Mesodermal cell (in vitro differentiated cells): ENCODE results near the gene MKRN3.
"Not testable (repeated sequence)": the region's sequence is repeated elsewhere in the genome, so short reads cannot be mapped to it uniquely, and the experiment has no call there.

Experiments used
- H3K27ac ChIP-seq: 2 replicates; pipeline ENCODE4 v1.7.0; 2013; ENCODE audit warnings: mild to moderate bottlenecking, low read depth, low read length, moderate library complexity; ENCODE audit not compliant: severe bottlenecking
- H3K36me3 ChIP-seq: 2 replicates; pipeline ENCODE4 v1.7.1; 2013; ENCODE audit warnings: mild to moderate bottlenecking, low read length, moderate library complexity; ENCODE audit not compliant: control insufficient read depth, insufficient read depth
- H3K4me1 ChIP-seq: one replicate; pipeline ENCODE4 v1.7.1; 2013; ENCODE audit warnings: mild to moderate bottlenecking, low read length; ENCODE audit not compliant: insufficient read depth, control insufficient read depth, poor library complexity, severe bottlenecking
- H3K4me3 ChIP-seq: 2 replicates; pipeline ENCODE4 v1.7.0; 2013; ENCODE audit warnings: low read length, control low read depth, mild to moderate bottlenecking; ENCODE audit not compliant: insufficient read depth, poor library complexity, severe bottlenecking; ENCODE audit errors: extremely low read depth
- H3K9me3 ChIP-seq: 2 replicates; pipeline ENCODE4 v1.7.1; 2013; ENCODE audit warnings: mild to moderate bottlenecking, low read length, moderate library complexity; ENCODE audit not compliant: control insufficient read depth
- WGBS, 2 experiments: methylation state at CpG; one replicate each; pipeline ENCODE4 v1.1.5; 2013; ENCODE audit warnings: missing lambda C conversion rate in 2 of 2; ENCODE audit not compliant: insufficient coverage in 2 of 2; 5-methylcytosine and 5-hydroxymethylcytosine counted together

MKRN3 gene

DNA sequence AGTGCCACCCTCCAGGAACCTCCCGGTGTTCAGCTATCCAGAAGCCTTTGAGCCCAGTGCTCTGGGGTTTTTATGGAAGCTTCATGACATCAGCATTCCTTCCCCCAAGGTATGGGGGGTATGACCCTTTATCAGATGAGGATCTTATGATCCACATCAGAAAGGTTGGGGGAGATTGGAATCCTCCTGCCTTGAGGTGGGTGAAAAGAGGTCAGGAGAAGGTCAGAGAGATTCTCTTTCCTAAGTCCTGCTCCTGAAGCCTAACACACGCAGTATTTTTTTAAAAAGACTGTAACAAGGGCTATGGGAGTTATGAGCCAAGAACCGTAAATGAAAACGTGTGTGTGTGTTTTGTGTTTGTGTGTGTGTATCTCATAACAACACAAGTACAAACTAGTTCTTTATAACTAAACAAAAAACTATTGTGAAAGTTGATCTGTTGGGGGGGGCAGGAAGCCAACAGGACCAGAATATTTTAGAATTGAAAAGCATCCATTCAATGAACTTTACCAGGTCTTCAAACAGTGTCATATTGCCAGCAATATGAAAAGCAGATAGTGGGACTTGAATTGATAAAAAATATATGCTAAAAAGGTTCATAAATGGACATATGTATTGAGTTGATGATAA, 13.2 kb downstream of the MKRN3 start:
- Histone ChIP-seq H3K36me3 (no peaks in the 10 kb centered on the region), H3K4me3 (no peak overlapping the region), H3K9me3 (peaks cover 2% of the 10 kb centered on the region), H3K27ac (no peak overlapping the region), H3K4me1 (no peaks in the 10 kb centered on the region)
- 50% methylated on average over 1 of the region's 4 CpGs; no CpG with 5 or more reads in 1 of the 2 experiments for WGBS, 2 experiments

DNA sequence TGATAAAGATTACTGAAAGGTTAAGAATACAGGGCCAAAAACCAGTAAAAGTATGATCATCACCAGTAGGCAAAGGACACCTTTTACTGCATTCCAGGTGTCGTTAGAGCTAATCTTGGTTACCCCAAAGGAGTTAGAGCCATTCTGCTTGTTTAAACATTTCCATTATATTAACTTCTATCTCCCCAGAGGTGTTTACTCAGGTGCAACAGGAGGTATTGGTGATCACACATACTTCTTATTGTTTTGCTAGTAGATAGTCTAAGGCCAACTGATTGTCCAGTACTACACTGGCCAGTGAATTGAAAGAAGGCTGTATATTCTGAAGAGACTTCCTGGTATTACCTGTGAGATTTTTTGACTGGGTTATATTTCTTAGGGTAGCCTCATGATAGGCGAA, 22.8 kb downstream of the MKRN3 start:
- Histone ChIP-seq H3K9me3 (peaks cover 28% of the 10 kb centered on the region), H3K27ac (no peak overlapping the region), H3K4me1 (no peaks in the 10 kb centered on the region), H3K4me3 (no peak overlapping the region), H3K36me3 (no peaks in the 10 kb centered on the region)
- WGBS, 2 experiments, result 50 to 86% methylated on average over 1 of the region's 2 CpGs

DNA sequence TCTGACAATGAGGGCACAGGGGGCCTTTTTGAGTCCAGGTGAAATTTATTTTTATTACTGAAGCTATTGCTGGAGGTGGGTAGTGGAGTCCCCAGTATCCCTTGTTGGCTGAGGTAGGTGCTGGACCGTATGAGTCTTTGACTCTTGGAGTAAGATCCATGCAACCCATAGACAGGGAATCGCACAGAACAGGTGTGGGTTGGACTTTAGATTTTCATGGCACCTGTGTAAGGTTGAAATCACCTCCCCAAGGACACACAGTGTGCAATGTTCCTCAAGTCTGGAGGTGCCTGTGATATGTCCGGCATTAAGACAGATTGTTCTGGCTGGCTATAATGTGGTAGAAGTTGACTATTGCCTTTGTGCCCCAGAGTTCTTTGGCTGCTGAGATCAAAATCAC, 23.5 kb downstream of the MKRN3 start:
- WGBS, 2 experiments, result 0% methylated on average over 1 of the region's 3 CpGs
- H3K4me1 ChIP-seq, result no peaks in the 10 kb centered on the region
- no peaks in the 10 kb centered on the region for H3K36me3 ChIP-seq

DNA sequence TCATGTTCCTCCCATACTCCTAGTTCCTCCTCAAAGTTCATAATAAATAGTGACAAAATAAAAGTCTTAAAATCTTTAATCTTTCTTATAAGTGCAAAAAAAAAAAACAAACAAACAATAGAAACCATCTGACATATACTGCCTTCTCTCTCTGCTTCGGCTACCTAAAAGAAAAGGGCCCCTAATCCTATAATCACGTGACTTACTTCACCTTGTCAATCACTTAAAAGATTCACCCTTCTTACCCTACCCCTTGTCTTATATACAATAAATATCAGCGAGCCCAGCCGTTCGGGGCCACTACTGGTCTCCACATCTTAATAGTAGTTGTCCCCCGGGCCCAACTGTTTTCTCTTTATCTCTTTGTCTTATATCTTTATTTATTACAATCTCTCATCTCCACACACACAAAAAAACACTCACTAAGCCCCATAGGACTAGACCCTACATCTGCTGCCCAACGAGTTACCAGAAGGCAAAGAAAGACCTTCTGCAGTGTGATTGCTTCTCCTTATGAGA, 28.8 kb downstream of the MKRN3 start:
- Histone ChIP-seq H3K27ac (no peak overlapping the region), H3K4me1 (no peaks in the 10 kb centered on the region), H3K4me3 (no peak overlapping the region), H3K9me3 (peaks cover 15% of the 10 kb centered on the region), H3K36me3 (no peaks in the 10 kb centered on the region)
- 78 to 80% methylated on average over 6 to 7 of the region's 7 CpGs for WGBS, 2 experiments

More for the DNA sequence above, 23.5 kb downstream of the MKRN3 start:
- Histone ChIP-seq H3K4me3 (no peak overlapping the region), H3K9me3 (peaks cover 22% of the 10 kb centered on the region), H3K27ac (no peak overlapping the region)

DNA sequence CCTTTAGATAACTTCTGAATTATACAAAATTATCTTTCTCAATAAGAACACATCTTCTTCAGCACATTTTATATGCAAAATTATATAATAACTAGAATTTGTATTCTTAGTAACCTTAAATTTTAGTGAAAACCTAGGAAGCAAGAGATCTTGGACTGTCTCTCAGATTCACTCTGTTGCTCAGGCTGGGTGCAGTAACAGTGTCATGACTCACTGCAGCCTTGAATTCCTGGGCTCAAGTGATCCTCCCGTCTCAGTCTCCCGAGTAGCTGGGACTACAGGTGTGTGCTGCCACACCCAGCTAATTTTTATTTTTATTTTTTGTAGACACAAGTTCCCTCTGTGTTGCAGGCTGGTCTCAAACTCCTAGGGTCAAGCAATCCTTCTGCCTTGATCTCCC, 29.9 kb downstream of the MKRN3 start:
- no peaks in the 10 kb centered on the region for H3K4me1 ChIP-seq
- no peaks in the 10 kb centered on the region for H3K36me3 ChIP-seq
- no peak overlapping the region for H3K27ac ChIP-seq
- no peak overlapping the region for H3K4me3 ChIP-seq
- 69 to 73% methylated on average over 2 of the region's 2 CpGs for WGBS, 2 experiments
- peaks cover 20% of the 10 kb centered on the region for H3K9me3 ChIP-seq

DNA sequence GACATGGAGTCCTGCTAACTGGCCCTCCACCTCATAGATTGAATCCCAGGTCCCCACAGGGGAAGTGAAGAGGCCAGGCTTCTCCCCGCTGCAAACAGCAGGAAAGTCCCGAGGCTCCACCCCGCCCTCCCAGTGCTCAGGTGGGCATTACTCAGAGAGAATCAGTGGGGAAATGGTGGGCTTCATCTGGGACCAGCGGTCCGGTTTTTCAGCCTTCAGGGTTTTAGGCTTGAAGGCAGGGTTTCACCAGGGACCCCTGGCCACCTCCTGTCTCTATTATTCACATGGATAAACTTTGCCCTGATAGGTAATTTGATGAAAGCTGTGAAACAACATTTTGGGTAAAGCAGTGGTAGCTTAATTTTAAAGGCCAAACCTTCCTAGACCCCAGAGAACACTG, 31.3 kb downstream of the MKRN3 start:
- H3K9me3 ChIP-seq, result peaks cover 20% of the 10 kb centered on the region
- H3K4me1 ChIP-seq, result no peaks in the 10 kb centered on the region
- WGBS, 2 experiments, result 62 to 79% methylated on average over 5 of the region's 5 CpGs
- H3K4me3 ChIP-seq, result no peak overlapping the region
- no peaks in the 10 kb centered on the region for H3K36me3 ChIP-seq
- no peak overlapping the region for H3K27ac ChIP-seq

DNA sequence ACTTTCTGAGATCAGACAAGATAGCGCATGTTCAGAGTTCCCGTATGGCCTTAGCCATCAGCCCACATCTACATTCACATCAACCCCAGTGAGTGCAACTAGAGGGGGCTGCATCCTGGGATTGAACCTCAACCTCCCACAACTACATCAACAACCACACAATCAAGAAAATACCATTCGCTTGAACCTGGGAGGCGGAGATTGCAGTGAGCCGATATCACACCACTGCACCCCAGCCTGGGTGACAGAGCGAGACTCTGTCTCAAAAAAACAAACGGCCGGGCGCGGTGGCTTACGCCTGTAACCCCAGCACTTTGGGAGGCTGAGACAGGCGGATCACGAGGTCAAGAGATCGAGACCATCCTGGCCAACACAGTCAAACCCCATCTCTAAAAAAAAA, 31.8 kb downstream of the MKRN3 start:
- H3K36me3 ChIP-seq, H3K4me3 ChIP-seq, H3K4me1 ChIP-seq, H3K27ac ChIP-seq: not testable (repeated sequence)
- peaks cover 23% of the 10 kb centered on the region for H3K9me3 ChIP-seq
- whole genome bisulfite sequencing, 2 experiments, result 69 to 86% methylated on average over 9 to 10 of the region's 14 CpGs

DNA sequence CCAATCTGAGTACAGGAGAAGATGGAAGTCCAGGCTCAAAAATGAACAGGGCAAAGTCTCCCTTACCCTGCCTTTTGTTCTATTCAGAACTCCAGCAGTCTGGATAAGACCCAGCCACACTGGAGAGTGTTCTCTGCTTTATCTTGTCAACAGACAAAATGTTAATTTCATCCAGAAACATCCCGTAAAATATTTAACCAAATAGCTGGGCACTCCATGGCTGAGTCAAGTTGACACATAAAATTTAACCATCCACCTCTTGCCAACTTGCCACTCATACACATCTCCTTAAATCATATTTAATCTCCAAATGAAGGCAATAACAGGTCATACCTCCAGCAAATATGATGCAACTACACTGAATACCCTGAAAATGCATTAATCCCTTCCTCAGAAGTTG, 33.6 kb downstream of the MKRN3 start:
- no peaks in the 10 kb centered on the region for H3K4me1 ChIP-seq
- WGBS, 2 experiments, result 82 to 86% methylated on average over 1 of the region's 1 CpG

DNA sequence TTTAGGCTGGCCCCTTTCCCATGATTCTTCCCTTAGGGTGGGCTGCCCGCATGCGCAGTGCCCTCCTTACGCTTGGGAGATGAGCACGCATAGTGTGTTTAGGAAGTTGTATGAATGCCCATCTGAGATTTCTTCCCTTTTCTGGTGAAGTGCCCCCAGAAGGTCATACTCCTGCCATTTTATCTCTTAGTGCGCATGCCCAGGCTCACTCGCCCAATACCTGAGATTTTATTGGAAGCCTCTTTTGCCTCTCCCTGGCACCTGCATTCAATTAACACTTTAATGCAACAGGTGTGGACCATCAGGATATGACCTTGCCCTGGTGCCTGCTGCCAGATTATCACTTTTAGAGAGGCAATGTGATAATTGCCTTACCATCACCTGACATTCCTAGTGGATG, 36.6 kb downstream of the MKRN3 start:
- Histone ChIP-seq H3K27ac (no peak overlapping the region), H3K4me1 (no peaks in the 10 kb centered on the region), H3K9me3 (peaks cover 27% of the 10 kb centered on the region), H3K4me3 (no peak overlapping the region), H3K36me3 (no peaks in the 10 kb centered on the region)
- 92 to 100% methylated on average over 2 to 5 of the region's 6 CpGs for WGBS, 2 experiments

More for the DNA sequence above, 33.6 kb downstream of the MKRN3 start:
- Histone ChIP-seq H3K4me3 (no peak overlapping the region), H3K36me3 (no peaks in the 10 kb centered on the region), H3K9me3 (peaks cover 29% of the 10 kb centered on the region), H3K27ac (no peak overlapping the region)

DNA sequence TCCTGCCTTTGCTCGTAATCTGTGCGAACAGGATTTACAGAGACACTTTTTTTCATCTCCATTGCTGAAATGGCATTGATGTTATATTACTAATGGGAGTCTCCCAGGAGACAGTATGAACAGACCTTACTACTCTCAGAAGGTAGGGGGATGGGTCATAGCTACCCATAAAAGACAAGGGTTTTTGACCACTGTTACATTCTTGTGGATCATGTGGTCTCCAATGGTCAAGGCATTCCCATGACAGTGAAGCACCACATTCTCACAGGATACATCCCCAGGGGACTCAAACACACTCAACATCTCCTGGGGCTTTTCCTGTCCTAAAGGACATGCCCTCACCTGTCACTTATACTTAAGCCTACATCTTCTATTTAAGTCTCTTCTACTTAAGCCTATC, 40.8 kb downstream of the MKRN3 start:
- no peaks in the 10 kb centered on the region for H3K4me1 ChIP-seq
- H3K36me3 ChIP-seq, result no peaks in the 10 kb centered on the region
- H3K27ac ChIP-seq, result no peak overlapping the region
- 92% methylated on average over 2 of the region's 2 CpGs; no CpG with 5 or more reads in 1 of the 2 experiments for WGBS, 2 experiments
- H3K4me3 ChIP-seq, result no peak overlapping the region
- peaks cover 20% of the 10 kb centered on the region for H3K9me3 ChIP-seq

DNA sequence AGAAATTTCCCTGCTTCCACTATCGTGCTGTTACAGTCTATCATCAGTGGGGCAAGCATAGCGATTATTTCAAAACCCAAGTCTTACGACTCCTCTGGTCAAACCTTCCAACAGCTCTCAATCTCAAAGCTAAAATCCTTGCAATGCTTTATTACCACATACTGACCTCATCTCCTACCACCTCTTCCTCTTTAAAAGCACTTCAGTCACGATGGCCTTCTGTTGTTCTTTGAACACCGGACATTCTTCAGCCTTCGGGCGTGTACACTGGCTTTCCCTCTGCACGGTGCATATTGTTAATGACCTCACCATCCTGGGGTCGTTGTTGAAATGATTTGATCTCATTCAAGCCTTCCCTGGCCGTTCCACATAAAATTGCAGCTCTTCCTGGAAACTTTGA, 51.1 kb downstream of the MKRN3 start:
- no peak overlapping the region for H3K4me3 ChIP-seq

More for the DNA sequence above, 51.1 kb downstream of the MKRN3 start:
- WGBS, 2 experiments, result 68 to 90% methylated on average over 9 of the region's 10 CpGs
- Histone ChIP-seq H3K9me3 (peaks cover 17% of the 10 kb centered on the region), H3K27ac (no peak overlapping the region), H3K4me1 (no peaks in the 10 kb centered on the region), H3K36me3 (no peaks in the 10 kb centered on the region)
